ENCODE results near the gene IL5.
"Not testable (repeated sequence)": the region's sequence is repeated elsewhere in the genome, so short reads cannot be mapped to it uniquely, and the experiment has no call there.

The IL5 gene

DNA sequence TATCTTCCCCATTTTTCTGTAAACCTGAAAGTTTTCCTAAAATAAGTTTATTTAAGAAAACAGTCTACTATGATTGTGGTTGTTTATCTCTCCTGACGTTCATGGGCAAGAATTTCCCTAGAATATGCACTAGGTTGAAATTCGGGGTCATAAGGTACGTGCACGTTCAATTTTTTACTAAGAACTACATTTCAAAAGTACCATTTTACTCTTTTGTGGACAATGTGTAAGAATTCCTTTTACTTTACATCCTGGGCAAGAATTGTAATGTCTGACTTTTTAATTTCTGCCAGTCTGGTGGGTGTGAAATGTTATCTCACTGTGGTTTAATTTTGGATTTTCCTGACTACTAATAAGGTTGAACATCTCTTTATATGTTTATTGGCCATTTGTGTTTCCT, 12.4 kb downstream of the IL5 start:
- H3K9me3 ChIP-seq (ENCODE audit: control insufficient read depth in 2 of 2, low read length in 2 of 2), result no peaks in the 10 kb centered on the region
- no peak overlapping the region for H3K27ac ChIP-seq (ENCODE audit: low read length)
- H3K36me3 ChIP-seq (ENCODE audit: control insufficient read depth in 2 of 2, insufficient read depth in 2 of 2, low read length in 2 of 2), result no peaks in the 10 kb centered on the region
- no peak overlapping the region for H3K4me3 ChIP-seq (ENCODE audit: low read length in 2 of 2)
- H3K27me3 ChIP-seq (ENCODE audit: control insufficient read depth in 1 of 2, insufficient read depth in 2 of 2, low read length in 2 of 2), result no peaks in the 10 kb centered on the region
- H3K9ac ChIP-seq (ENCODE audit: low read length in 2 of 2), result no peak overlapping the region
- H3K4me1 ChIP-seq (ENCODE audit: control insufficient read depth, insufficient read depth, low read length), result no peaks in the 10 kb centered on the region

DNA sequence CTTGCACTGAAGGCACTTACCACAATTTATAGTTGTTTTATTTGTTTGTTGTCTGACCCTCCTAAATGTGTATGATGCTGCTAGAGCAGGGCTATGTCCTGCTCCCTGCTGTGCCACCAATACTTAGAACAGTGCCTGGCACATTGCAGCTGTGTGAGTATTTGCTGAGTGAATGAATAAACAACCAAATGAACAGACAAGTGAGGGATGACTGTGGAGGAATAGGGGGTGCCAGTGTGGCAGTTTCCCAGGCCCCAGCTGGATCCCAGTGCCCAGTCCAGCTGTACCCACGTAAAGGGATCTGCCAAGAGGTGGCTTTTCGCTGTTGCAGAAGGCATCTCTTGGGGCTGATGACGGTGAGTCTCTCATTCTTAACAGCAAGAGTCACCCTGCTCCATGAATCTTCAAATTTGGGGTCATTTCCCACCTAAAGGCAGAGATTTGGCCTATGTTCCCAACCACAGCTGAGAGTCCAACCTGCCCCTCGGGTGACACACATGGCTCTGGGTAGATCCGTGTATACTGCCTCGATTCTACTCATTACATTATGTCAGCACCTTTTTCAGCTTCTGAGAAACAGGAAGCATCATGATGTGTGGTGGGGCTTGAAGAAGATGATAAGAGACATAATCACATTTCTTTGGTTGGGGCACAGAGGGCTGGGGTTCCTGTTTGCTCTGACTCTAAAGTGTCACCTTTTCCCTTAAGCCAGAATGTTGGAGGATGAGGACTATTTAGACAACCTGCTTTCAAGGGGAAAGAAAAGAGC, 14.3 kb downstream of the IL5 start:
- no peak overlapping the region for H3K4me3 ChIP-seq (ENCODE audit: low read length in 2 of 2)
- H3K27ac ChIP-seq (ENCODE audit: low read length), result no peak overlapping the region
- no peaks in the 10 kb centered on the region for H3K4me1 ChIP-seq (ENCODE audit: control insufficient read depth, insufficient read depth, low read length)
- H3K9me3 ChIP-seq (ENCODE audit: control insufficient read depth in 2 of 2, low read length in 2 of 2), result no peaks in the 10 kb centered on the region
- H3K36me3 ChIP-seq (ENCODE audit: control insufficient read depth in 2 of 2, insufficient read depth in 2 of 2, low read length in 2 of 2), result no peaks in the 10 kb centered on the region
- no peaks in the 10 kb centered on the region for H3K27me3 ChIP-seq (ENCODE audit: control insufficient read depth in 1 of 2, insufficient read depth in 2 of 2, low read length in 2 of 2)
- no peak overlapping the region for H3K9ac ChIP-seq (ENCODE audit: low read length in 2 of 2)

DNA sequence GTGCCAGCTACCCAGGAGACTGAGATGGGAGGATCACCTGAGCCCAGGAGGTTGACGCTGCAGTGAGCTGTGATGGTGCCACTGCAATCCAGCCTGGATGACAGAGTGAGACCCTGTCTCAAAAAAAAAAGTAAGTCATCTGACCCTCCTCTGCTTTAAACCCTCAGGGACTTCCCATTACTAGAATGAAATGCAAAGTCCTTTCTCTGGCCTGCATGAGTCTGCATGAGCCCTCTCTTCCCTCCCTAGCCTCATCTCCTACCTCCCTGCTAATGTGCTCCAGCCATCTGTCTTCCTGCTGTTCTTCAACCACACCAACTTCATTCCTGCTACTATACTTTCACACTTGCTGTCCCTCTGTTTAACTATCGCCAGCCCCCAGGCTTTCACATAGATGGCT, 15.3 kb downstream of the IL5 start:
- Histone ChIP-seq H3K4me1 (ENCODE audit: control insufficient read depth, insufficient read depth, low read length) (no peaks in the 10 kb centered on the region), H3K9me3 (ENCODE audit: control insufficient read depth in 2 of 2, low read length in 2 of 2) (no peaks in the 10 kb centered on the region), H3K4me3 (ENCODE audit: low read length in 2 of 2) (no peak overlapping the region), H3K36me3 (ENCODE audit: control insufficient read depth in 2 of 2, insufficient read depth in 2 of 2, low read length in 2 of 2) (no peaks in the 10 kb centered on the region), H3K27ac (ENCODE audit: low read length) (no peak overlapping the region), H3K9ac (ENCODE audit: low read length in 2 of 2) (no peak overlapping the region), H3K27me3 (ENCODE audit: control insufficient read depth in 1 of 2, insufficient read depth in 2 of 2, low read length in 2 of 2) (no peaks in the 10 kb centered on the region)

DNA sequence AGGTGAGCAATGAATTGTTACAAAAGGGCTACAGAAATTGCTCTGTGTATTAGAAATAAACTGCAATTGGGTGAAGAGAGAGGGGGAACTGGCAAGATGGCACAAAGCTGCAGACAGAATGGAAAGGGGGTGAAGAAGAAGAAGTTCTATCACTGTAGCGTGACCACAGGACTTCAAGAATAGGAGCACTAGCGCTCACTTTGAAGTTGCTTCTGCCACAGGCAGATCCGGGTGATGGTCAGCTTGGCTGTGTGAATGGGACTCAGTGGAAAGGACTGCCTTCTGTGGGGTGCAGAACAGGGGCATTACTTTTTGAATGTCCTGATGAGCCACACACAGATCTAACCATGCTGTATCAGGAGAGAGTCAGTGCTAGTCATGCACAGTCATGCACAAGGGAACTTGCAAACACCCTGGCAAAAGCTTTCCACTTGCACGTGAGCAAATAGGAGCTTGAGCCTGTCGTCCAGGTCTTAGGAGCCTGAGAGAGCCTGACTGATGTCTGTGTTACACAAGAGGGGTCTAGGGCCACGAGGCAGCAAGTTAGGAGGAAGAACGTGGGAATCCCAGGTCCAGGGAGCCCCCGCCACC, 16.3 kb downstream of the IL5 start:
- H3K4me3 ChIP-seq (ENCODE audit: low read length in 2 of 2), result no peak overlapping the region
- no peaks in the 10 kb centered on the region for H3K36me3 ChIP-seq (ENCODE audit: control insufficient read depth in 2 of 2, insufficient read depth in 2 of 2, low read length in 2 of 2)
- H3K27ac ChIP-seq (ENCODE audit: low read length), result no peak overlapping the region
- H3K9ac ChIP-seq (ENCODE audit: low read length in 2 of 2), result no peak overlapping the region
- H3K4me1 ChIP-seq (ENCODE audit: control insufficient read depth, insufficient read depth, low read length), result no peaks in the 10 kb centered on the region
- no peaks in the 10 kb centered on the region for H3K27me3 ChIP-seq (ENCODE audit: control insufficient read depth in 1 of 2, insufficient read depth in 2 of 2, low read length in 2 of 2)
- no peaks in the 10 kb centered on the region for H3K9me3 ChIP-seq (ENCODE audit: control insufficient read depth in 2 of 2, low read length in 2 of 2)

DNA sequence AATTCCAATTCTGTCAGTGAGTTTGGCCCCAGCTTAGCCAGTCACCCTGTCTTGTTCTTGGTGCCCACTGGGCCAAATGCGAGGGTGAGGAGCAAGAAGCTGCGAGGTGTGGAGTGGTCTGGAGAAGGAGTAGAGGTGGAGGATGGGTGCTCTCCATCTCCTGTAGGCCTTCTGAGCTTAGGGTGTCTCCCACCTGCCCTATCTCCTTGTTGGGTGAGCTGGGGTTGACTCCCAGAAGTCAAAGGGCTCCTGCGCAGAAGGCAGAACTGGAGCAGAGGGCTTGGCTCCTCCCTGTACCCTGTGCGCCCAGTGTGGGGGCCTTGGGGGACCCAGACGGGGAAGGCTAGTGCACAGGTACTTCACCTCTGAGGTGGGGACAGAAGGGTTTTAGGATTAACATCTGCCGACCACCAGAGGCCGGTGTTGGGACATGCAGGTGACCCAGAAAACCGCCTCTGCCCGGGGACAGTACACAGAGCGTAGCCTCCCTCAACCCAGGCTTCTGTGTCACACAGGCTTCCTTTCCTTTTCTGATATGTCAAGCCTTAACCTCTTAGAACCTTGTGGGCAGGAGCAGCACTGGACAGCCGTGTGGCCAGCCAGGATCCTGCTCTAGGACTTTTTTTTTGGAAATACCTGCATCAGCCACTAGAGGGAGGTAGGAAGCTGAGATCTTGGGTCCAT, 16.9 kb downstream of the IL5 start:
- H3K4me3 ChIP-seq (ENCODE audit: low read length in 2 of 2), result no peak overlapping the region
- no peak overlapping the region for H3K9ac ChIP-seq (ENCODE audit: low read length in 2 of 2)
- no peaks in the 10 kb centered on the region for H3K4me1 ChIP-seq (ENCODE audit: control insufficient read depth, insufficient read depth, low read length)
- H3K36me3 ChIP-seq (ENCODE audit: control insufficient read depth in 2 of 2, insufficient read depth in 2 of 2, low read length in 2 of 2), result no peaks in the 10 kb centered on the region
- H3K27me3 ChIP-seq (ENCODE audit: control insufficient read depth in 1 of 2, insufficient read depth in 2 of 2, low read length in 2 of 2), result no peaks in the 10 kb centered on the region
- H3K27ac ChIP-seq (ENCODE audit: low read length), result no peak overlapping the region
- no peaks in the 10 kb centered on the region for H3K9me3 ChIP-seq (ENCODE audit: control insufficient read depth in 2 of 2, low read length in 2 of 2)

DNA sequence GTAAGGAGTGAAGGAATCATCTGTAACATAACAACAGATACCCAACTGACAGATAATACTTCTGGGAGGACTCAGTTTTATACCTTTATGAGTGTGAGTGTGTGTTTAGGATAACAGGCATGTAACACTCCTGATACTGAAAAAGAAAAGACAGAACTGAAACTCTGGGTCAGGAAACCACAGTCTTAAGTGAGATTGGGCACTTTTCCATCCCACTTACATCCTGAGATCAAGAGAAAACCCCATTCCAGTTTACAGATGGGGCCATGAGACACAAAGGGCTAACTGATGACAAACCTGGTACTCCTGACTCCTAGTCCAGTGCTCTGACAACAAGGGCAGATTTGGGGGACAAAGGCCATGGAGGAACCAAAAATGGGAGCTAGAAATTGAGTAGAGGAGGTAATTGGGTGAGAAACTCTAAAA, 18.0 kb downstream of the IL5 start:
- no peak overlapping the region for H3K4me3 ChIP-seq (ENCODE audit: low read length in 2 of 2)
- H3K4me1 ChIP-seq (ENCODE audit: control insufficient read depth, insufficient read depth, low read length), result no peaks in the 10 kb centered on the region
- no peaks in the 10 kb centered on the region for H3K27me3 ChIP-seq (ENCODE audit: control insufficient read depth in 1 of 2, insufficient read depth in 2 of 2, low read length in 2 of 2)

DNA sequence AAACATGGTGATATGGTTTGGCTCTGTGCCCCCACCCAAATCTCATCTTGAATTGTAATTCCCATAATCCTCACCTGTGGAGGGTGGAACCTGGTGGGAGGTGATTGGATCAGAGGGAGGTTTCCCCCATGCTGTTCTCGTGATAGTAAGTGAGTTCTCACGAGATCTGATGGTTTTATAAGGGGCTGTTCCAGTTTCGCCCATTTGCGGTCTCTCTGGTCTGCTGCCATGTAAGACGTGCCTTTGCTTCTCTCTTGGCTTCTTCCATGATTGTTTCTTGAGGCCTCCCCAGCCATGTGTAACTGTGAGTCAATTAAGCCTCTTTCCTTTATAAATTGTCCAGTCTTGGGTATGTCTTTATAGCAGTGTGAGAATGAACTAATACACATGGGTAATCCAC, 18.4 kb downstream of the IL5 start:
- not testable (repeated sequence) for H3K9ac ChIP-seq (ENCODE audit: low read length in 2 of 2); H3K27me3 ChIP-seq (ENCODE audit: control insufficient read depth in 1 of 2, insufficient read depth in 2 of 2, low read length in 2 of 2); H3K9me3 ChIP-seq (ENCODE audit: control insufficient read depth in 2 of 2, low read length in 2 of 2)

More for the DNA sequence above, 18.0 kb downstream of the IL5 start:
- Histone ChIP-seq H3K27ac (ENCODE audit: low read length) (no peak overlapping the region), H3K36me3 (ENCODE audit: control insufficient read depth in 2 of 2, insufficient read depth in 2 of 2, low read length in 2 of 2) (no peaks in the 10 kb centered on the region), H3K9me3 (ENCODE audit: control insufficient read depth in 2 of 2, low read length in 2 of 2) (no peaks in the 10 kb centered on the region), H3K9ac (ENCODE audit: low read length in 2 of 2) (no peak overlapping the region)

DNA sequence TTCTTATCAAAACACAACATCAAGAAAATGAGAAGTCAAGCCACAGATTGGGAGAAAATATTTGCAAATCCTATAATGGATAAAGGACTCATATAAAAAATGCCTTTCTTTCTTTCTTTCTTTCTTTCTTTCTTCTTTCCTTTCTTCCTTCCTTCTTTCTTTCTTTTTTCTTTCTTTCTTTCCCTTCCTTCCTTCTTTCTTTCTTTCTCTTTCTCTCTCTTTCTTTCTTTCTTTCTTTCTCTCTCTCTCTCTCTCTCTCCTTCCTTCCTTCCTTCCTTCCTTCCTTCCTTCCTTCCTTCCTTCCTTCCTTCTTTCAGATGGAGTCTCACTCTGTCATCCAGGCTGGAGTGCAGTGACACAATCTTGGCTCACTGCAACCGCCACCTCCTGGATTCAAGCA, 21.3 kb downstream of the IL5 start:
- H3K4me1 ChIP-seq (ENCODE audit: control insufficient read depth, insufficient read depth, low read length); H3K9ac ChIP-seq (ENCODE audit: low read length in 2 of 2); H3K27ac ChIP-seq (ENCODE audit: low read length); H3K9me3 ChIP-seq (ENCODE audit: control insufficient read depth in 2 of 2, low read length in 2 of 2); H3K36me3 ChIP-seq (ENCODE audit: control insufficient read depth in 2 of 2, insufficient read depth in 2 of 2, low read length in 2 of 2); H3K27me3 ChIP-seq (ENCODE audit: control insufficient read depth in 1 of 2, insufficient read depth in 2 of 2, low read length in 2 of 2); H3K4me3 ChIP-seq (ENCODE audit: low read length in 2 of 2): not testable (repeated sequence)

More for the DNA sequence above, 18.4 kb downstream of the IL5 start:
- not testable (repeated sequence) for H3K4me3 ChIP-seq (ENCODE audit: low read length in 2 of 2); H3K4me1 ChIP-seq (ENCODE audit: control insufficient read depth, insufficient read depth, low read length); H3K36me3 ChIP-seq (ENCODE audit: control insufficient read depth in 2 of 2, insufficient read depth in 2 of 2, low read length in 2 of 2); H3K27ac ChIP-seq (ENCODE audit: low read length)

DNA sequence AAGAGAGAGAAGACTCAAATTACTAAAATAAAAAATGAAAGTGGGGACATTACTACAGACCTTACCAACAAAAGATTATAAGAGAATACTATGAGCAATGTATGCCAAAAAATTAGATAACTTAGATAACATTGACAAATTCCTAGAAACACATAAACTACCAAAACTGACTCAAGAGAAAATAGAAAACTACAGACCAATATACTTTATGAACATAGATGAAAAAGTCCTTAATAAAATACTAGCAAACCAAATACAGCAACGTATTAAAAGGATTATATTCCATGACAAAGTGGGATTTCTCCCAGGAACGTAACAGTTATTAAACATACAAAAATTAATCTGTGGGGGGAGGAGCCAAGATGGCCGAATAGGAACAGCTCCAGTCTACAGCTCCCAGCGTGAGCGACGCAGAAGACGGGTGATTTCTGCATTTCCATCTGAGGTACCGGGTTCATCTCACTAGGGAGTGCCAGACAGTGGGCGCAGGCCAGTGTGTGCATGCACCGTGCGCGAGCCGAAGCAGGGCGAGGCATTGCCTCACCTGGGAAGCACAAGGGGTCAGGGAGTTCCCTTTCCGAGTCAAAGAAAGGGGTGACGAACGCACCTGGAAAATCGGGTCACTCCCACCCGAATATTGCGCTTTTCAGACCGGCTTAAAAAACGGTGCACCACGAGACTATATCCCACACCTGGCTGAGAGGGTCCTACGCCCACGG, 29.5 kb downstream of the IL5 start:
- H3K4me1 ChIP-seq (ENCODE audit: control insufficient read depth, insufficient read depth, low read length); H3K4me3 ChIP-seq (ENCODE audit: low read length in 2 of 2); H3K9me3 ChIP-seq (ENCODE audit: control insufficient read depth in 2 of 2, low read length in 2 of 2); H3K27ac ChIP-seq (ENCODE audit: low read length); H3K9ac ChIP-seq (ENCODE audit: low read length in 2 of 2); H3K27me3 ChIP-seq (ENCODE audit: control insufficient read depth in 1 of 2, insufficient read depth in 2 of 2, low read length in 2 of 2); H3K36me3 ChIP-seq (ENCODE audit: control insufficient read depth in 2 of 2, insufficient read depth in 2 of 2, low read length in 2 of 2): not testable (repeated sequence)

DNA sequence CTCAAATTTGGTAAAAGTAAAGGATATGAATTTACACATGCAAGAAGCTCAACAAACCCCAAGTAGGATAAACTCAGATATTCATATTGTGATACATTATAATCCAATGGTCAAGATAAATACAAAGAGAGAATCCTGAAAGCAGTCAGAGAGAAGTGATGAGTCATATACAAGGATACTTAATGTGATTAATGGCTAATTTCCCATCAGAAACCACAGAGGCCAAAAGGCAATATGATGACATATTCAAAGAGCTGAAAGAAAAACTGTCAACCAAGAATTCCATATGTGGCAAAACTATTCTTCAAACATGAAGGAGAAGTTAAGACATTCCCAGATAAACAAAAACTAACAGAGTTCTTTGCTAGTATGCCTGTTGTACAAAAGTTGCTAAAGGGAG, 33.2 kb downstream of the IL5 start:
- H3K4me3 ChIP-seq (ENCODE audit: low read length in 2 of 2), result no peak overlapping the region
- no peaks in the 10 kb centered on the region for H3K27me3 ChIP-seq (ENCODE audit: control insufficient read depth in 1 of 2, insufficient read depth in 2 of 2, low read length in 2 of 2)
- H3K27ac ChIP-seq (ENCODE audit: low read length), result no peak overlapping the region
- H3K9me3 ChIP-seq (ENCODE audit: control insufficient read depth in 2 of 2, low read length in 2 of 2), result no peaks in the 10 kb centered on the region
- H3K4me1 ChIP-seq (ENCODE audit: control insufficient read depth, insufficient read depth, low read length), result peaks cover 11% of the 10 kb centered on the region
- H3K36me3 ChIP-seq (ENCODE audit: control insufficient read depth in 2 of 2, insufficient read depth in 2 of 2, low read length in 2 of 2), result no peaks in the 10 kb centered on the region
- H3K9ac ChIP-seq (ENCODE audit: low read length in 2 of 2), result no peak overlapping the region

Measured in stomach smooth muscle (tissue), 2 donors.